SK-N-SH (cell line): ENCODE results near the gene OR51E1. TPM values are rescaled to one million over a fixed set of nuclear protein-coding genes. Genes with fewer than 3 reads are reported as not detected.

Experiments
- CTCF ChIA-PET: fragments of 300-600, 350-600 bp; formaldehyde crosslinking; extraction: SDS; loops from one replicate; lab custom pipeline; 2021; lab: Yijun Ruan, JAX
- POLR2A ChIA-PET: fragments of 350-600 bp; sonication (Branson Sonifier 250); formaldehyde crosslinking; extraction: SDS; loops from one replicate; lab custom pipeline; 2020; ENCODE audit warnings: antibody characterized with exemption, inconsistent platforms; lab: Yijun Ruan, JAX
- DNase-seq: peaks from one replicate; pipeline ENCODE4 v3.0.0; 2012
- H2AFZ ChIP-seq: fragments of 200-600 bp; sonication (generic); 2 replicates; pipeline ENCODE4 v1.8.1; 2016; ENCODE audit warnings: antibody characterized with exemption, mild to moderate bottlenecking, low read depth
- H3F3A ChIP-seq: fragments of 200-600 bp; sonication (generic); replicated peaks from 2 replicates; pipeline ENCODE3; 2016; ENCODE audit warnings: antibody characterized with exemption, mild to moderate bottlenecking; ENCODE audit not compliant: insufficient read depth
- H3K27ac ChIP-seq, 2 experiments: fragments of 200-500 bp in 1 of 2; fragments of 200-600 bp in 1 of 2; sonication (Bioruptor generic) in 1 of 2; sonication (generic), shearing (Covaris generic) in 1 of 2; 2 replicates each; pipeline versions ENCODE4 v1.5.1 to v1.6.1; 2014 to 2016; ENCODE audit warnings: low read depth in 2 of 2, inconsistent platforms in 1 of 2, low read length in 1 of 2, mild to moderate bottlenecking in 1 of 2, mixed read lengths in 1 of 2
- H3K27me3 ChIP-seq: fragments of 200-600 bp; sonication (generic), shearing (Covaris generic); 2 replicates; pipeline ENCODE4 v1.6.1; 2016; ENCODE audit warnings: mixed run types; ENCODE audit not compliant: insufficient read depth
- H3K36me3 ChIP-seq, 2 experiments: fragments of 200-500 bp in 1 of 2; fragments of 200-600 bp in 1 of 2; sonication (Bioruptor generic) in 1 of 2; sonication (generic) in 1 of 2; replicated peaks in 1 of 2; 2 replicates each; pipeline versions ENCODE3 to v1.5.1; 2014 to 2016; ENCODE audit warnings: low read length in 1 of 2, mild to moderate bottlenecking in 1 of 2; ENCODE audit not compliant: insufficient read depth in 2 of 2, control insufficient read depth in 1 of 2
- H3K4me1 ChIP-seq, 2 experiments: fragments of 200-500 bp in 1 of 2; fragments of 200-600 bp in 1 of 2; sonication (Bioruptor generic) in 1 of 2; sonication (generic), shearing (Covaris generic) in 1 of 2; 2 replicates each; pipeline versions ENCODE4 v1.5.1 to v1.6.1; 2014 to 2016; ENCODE audit warnings: low read depth in 1 of 2, low read length in 1 of 2, mixed run types in 1 of 2; ENCODE audit not compliant: insufficient read depth in 2 of 2, control insufficient read depth in 1 of 2
- H3K4me2 ChIP-seq: fragments of 200-600 bp; sonication (generic), shearing (Covaris generic); 2 replicates; pipeline ENCODE4 v1.6.1; 2017; ENCODE audit warnings: mixed run types
- H3K4me3 ChIP-seq, 2 experiments: fragments of 200-500 bp in 1 of 2; fragments of 200-600 bp in 1 of 2; sonication (Bioruptor generic) in 1 of 2; sonication (generic), shearing (Covaris generic) in 1 of 2; 2 replicates each; pipeline versions ENCODE4 v1.5.1 to v1.8.1; 2014 to 2016; ENCODE audit warnings: low read depth in 2 of 2, inconsistent platforms in 1 of 2, low read length in 1 of 2, mild to moderate bottlenecking in 1 of 2, mixed read lengths in 1 of 2, moderate library complexity in 1 of 2
- H3K79me2 ChIP-seq: fragments of 200-600 bp; sonication (generic); 2 replicates; pipeline ENCODE4 v1.8.1; 2017; ENCODE audit warnings: mild to moderate bottlenecking; ENCODE audit not compliant: insufficient read depth
- H3K9ac ChIP-seq: fragments of 200-600 bp; sonication (generic); 2 replicates; pipeline ENCODE4 v1.6.1; 2017; ENCODE audit warnings: mixed run types
- H3K9me2 ChIP-seq: fragments of 200-600 bp; sonication (generic); 2 replicates; pipeline ENCODE4 v1.6.1; 2017; ENCODE audit warnings: mixed run types
- H3K9me3 ChIP-seq: fragments of 200-600 bp; sonication (generic); 2 replicates; pipeline ENCODE4 v1.6.1; 2017; ENCODE audit warnings: mixed run types, mild to moderate bottlenecking, moderate library complexity
- H4K20me1 ChIP-seq: fragments of 200-600 bp; sonication (generic); 2 replicates; pipeline ENCODE4 v1.6.1; 2017; ENCODE audit warnings: mild to moderate bottlenecking, mixed run types; ENCODE audit not compliant: insufficient read depth
- CHD2 ChIP-seq: fragments of 150-350 bp; IDR thresholded peaks from 2 replicates; pipeline ENCODE4 v1.6.1; 2018; ENCODE audit warnings: low read length; ENCODE audit not compliant: partially characterized antibody
- ELF1 ChIP-seq: IDR thresholded peaks from 2 replicates; pipeline ENCODE4 v1.4.0; 2012
- EP300 ChIP-seq, 2 experiments: IDR thresholded peaks; 2 replicates each; pipeline versions ENCODE4 v1.4.0 to v1.6.1; 2012; ENCODE audit warnings: borderline replicate concordance in 1 of 2, low read depth in 1 of 2, low read length in 1 of 2
- FOXM1 ChIP-seq: IDR thresholded peaks from 2 replicates; pipeline ENCODE4 v1.4.0; 2012; ENCODE audit warnings: low read depth, mild to moderate bottlenecking
- GABPA ChIP-seq: IDR thresholded peaks from 2 replicates; pipeline ENCODE4 v1.4.0; 2012; ENCODE audit warnings: low read depth, mild to moderate bottlenecking
- GATA2 ChIP-seq: sonication (generic); formaldehyde crosslinking; IDR thresholded peaks from 2 replicates; pipeline ENCODE4 v1.5.0; 2020; ENCODE audit warnings: mild to moderate bottlenecking, missing genetic modification reagents
- MXI1 ChIP-seq: IDR thresholded peaks from 2 replicates; pipeline ENCODE4 v1.6.1; 2012; ENCODE audit warnings: mild to moderate bottlenecking, low read depth, low read length, improper control_type of control experiment
- NFIC ChIP-seq: IDR thresholded peaks from 2 replicates; pipeline ENCODE4 v1.4.0; 2012; ENCODE audit warnings: borderline replicate concordance
- NRF1 ChIP-seq: IDR thresholded peaks from 2 replicates; pipeline ENCODE4 v1.6.1; 2012; ENCODE audit warnings: low read depth, mild to moderate bottlenecking, low read length
- POLR2AphosphoS5 ChIP-seq: IDR thresholded peaks from 2 replicates; pipeline ENCODE4 v1.6.1; 2012; ENCODE audit warnings: low read depth, low read length
- RFX5 ChIP-seq: IDR thresholded peaks from 2 replicates; pipeline ENCODE4 v1.6.1; 2012; ENCODE audit warnings: mild to moderate bottlenecking, improper control_type of control experiment, low read length
- RXRA ChIP-seq: IDR thresholded peaks from 2 replicates; pipeline ENCODE4 v1.4.0; 2012; ENCODE audit warnings: low read depth, mild to moderate bottlenecking, borderline replicate concordance
- SIN3A ChIP-seq: IDR thresholded peaks from 2 replicates; pipeline ENCODE4 v1.6.1; 2012; ENCODE audit warnings: low read depth, mild to moderate bottlenecking, low read length, moderate library complexity, borderline replicate concordance
- SMC3 ChIP-seq: IDR thresholded peaks from 2 replicates; pipeline ENCODE4 v1.6.1; 2012; ENCODE audit warnings: low read depth, low read length, improper control_type of control experiment
- TAF1 ChIP-seq: IDR thresholded peaks from 2 replicates; pipeline ENCODE4 v1.6.1; 2012; ENCODE audit warnings: low read depth, mild to moderate bottlenecking, low read length, moderate library complexity, borderline replicate concordance
- TEAD4 ChIP-seq: IDR thresholded peaks from 2 replicates; pipeline ENCODE4 v1.4.0; 2012; ENCODE audit warnings: mild to moderate bottlenecking, borderline replicate concordance; ENCODE audit not compliant: insufficient read depth
- WGBS: methylation state at CpG from one replicate; pipeline ENCODE4 v1.1.6; 2017; ENCODE audit warnings: low lambda C conversion rate; 5-methylcytosine and 5-hydroxymethylcytosine counted together
- polyA plus RNA-seq, 3 experiments: library from polyadenylated mRNA; depleted of rRNA; stranded (reverse); fragments of >200 nt; gene quantifications; 2 replicates each; pipeline ENCODE4 v1.2.3, GENCODE V29; 2012
- TF ChIP-seq, protein P1 (sequence below): IDR thresholded peaks from 2 replicates; pipeline ENCODE4 v1.4.0; 2012; ENCODE audit warnings: low read depth
- TF ChIP-seq, protein P2 (sequence below): fragments of 150-350 bp; IDR thresholded peaks from 2 replicates; pipeline ENCODE4 v1.6.1; 2017; ENCODE audit warnings: antibody characterized with exemption, low read length, low read depth, borderline replicate concordance
- TF ChIP-seq, protein P3 (sequence below): IDR thresholded peaks from 2 replicates; pipeline ENCODE4 v1.6.1; 2012; ENCODE audit warnings: mild to moderate bottlenecking, low read depth, low read length, moderate library complexity
- TF ChIP-seq, protein P4 (sequence below): fragments of 150-350 bp; IDR thresholded peaks from 2 replicates; pipeline ENCODE4 v1.6.1; 2016; ENCODE audit warnings: mild to moderate bottlenecking, low read depth, low read length
- TF ChIP-seq, protein P5 (sequence below): IDR thresholded peaks from 2 replicates; pipeline ENCODE4 v1.4.0; 2012; ENCODE audit warnings: low read depth, borderline replicate concordance
- TF ChIP-seq, protein P6 (sequence below): IDR thresholded peaks from 2 replicates; pipeline ENCODE4; 2012

Gene OR51E1
- polyA plus RNA-seq, 1 of the 3 experiments (the other 2 are of a cell fraction) = not detected

DNA sequence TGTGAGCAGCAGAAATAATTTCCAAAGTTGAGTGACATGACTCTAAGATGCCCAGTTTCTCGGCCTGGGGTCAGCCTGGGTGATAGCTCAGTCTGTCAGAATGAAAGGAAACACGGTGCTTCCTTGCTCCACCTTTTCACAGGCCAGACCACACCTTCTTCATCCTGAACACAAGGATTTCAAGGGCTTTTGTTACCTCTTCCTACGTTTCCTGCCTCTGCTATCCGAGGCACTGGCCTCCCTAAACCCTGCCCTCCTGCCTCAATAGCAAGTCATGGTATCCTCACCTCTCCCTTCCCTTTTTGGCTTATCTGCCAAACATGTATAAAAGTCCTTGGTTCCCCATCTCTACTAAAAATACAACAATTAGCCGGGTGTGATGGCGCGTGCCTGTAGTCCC lies 1.7 kb upstream of the OR51E1 start (continued):
- TF ChIP-seq, protein P1, sequence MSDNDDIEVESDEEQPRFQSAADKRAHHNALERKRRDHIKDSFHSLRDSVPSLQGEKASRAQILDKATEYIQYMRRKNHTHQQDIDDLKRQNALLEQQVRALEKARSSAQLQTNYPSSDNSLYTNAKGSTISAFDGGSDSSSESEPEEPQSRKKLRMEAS = no peak
- TF ChIP-seq, protein P2, sequence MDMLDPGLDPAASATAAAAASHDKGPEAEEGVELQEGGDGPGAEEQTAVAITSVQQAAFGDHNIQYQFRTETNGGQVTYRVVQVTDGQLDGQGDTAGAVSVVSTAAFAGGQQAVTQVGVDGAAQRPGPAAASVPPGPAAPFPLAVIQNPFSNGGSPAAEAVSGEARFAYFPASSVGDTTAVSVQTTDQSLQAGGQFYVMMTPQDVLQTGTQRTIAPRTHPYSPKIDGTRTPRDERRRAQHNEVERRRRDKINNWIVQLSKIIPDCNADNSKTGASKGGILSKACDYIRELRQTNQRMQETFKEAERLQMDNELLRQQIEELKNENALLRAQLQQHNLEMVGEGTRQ = no peak
- TF ChIP-seq NRF1 (no peak), TAF1 (no peak), EP300 (IDR thresholded peaks at IDR 0.05; ENCODE audit: borderline replicate concordance in 1 of 2, low read depth in 1 of 2, low read length in 1 of 2) (no peak), POLR2AphosphoS5 (no peak), TEAD4 (no peak)
- TF ChIP-seq, all 33 proteins: peak for 0

DNA sequence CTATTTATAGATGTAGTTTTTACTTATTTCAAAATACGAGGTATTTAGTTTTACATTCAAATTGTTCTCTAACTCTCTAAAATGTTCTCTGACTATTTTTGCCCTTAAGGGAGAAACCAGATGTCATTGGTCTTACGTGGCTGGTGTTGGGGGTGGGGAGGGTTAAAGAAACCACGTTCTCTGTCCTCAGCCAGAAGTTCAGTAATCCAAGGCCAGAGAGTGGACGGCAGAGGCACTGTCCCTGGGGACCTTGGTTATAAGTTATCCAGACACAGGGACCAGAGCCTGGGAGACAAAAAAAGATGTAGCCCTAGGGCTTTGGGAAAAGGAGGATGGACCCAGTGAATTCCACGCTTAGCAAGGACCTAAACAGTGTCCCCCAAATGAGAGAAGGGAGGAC lies 706 bp upstream of the OR51E1 start:
- Histone ChIP-seq H3K4me3 (no peak overlapping the region), H3K36me3 (no peaks in the 10 kb centered on the region), H3K27ac (no peak overlapping the region), H3K79me2 (no peaks in the 10 kb centered on the region), H3K4me1 (peaks cover 0 to 8% of the 10 kb centered on the region in 2 experiments; a peak in 1 of 4 replicates), H3K9ac (no peak overlapping the region), H2AFZ (no peak overlapping the region), H3K27me3 (peaks cover 23% of the 10 kb centered on the region), H3K9me3 (no peaks in the 10 kb centered on the region), H3F3A (no peaks in the 10 kb centered on the region), H3K9me2 (no peaks in the 10 kb centered on the region), H4K20me1 (no peaks in the 10 kb centered on the region), H3K4me2 (no peak overlapping the region)
- POLR2A ChIA-PET = no interaction called here
- CTCF ChIA-PET = interaction anchor here (1.0 kb wide), 1 partner anchor 16 kb away, joined by 3 read pairs; no protein-coding TSS in a partner anchor
- TF ChIP-seq ELF1 (no peak), CHD2 (no peak), GATA2 (CRISPR knock-in tag) (no peak), GABPA (no peak), FOXM1 (no peak), SIN3A (no peak), MXI1 (no peak), EP300 (IDR thresholded peaks at IDR 0.05; ENCODE audit: borderline replicate concordance in 1 of 2, low read depth in 1 of 2, low read length in 1 of 2) (no peak), NFIC (no peak), RFX5 (no peak), SMC3 (no peak), RXRA (no peak)
- TF ChIP-seq, protein P3, sequence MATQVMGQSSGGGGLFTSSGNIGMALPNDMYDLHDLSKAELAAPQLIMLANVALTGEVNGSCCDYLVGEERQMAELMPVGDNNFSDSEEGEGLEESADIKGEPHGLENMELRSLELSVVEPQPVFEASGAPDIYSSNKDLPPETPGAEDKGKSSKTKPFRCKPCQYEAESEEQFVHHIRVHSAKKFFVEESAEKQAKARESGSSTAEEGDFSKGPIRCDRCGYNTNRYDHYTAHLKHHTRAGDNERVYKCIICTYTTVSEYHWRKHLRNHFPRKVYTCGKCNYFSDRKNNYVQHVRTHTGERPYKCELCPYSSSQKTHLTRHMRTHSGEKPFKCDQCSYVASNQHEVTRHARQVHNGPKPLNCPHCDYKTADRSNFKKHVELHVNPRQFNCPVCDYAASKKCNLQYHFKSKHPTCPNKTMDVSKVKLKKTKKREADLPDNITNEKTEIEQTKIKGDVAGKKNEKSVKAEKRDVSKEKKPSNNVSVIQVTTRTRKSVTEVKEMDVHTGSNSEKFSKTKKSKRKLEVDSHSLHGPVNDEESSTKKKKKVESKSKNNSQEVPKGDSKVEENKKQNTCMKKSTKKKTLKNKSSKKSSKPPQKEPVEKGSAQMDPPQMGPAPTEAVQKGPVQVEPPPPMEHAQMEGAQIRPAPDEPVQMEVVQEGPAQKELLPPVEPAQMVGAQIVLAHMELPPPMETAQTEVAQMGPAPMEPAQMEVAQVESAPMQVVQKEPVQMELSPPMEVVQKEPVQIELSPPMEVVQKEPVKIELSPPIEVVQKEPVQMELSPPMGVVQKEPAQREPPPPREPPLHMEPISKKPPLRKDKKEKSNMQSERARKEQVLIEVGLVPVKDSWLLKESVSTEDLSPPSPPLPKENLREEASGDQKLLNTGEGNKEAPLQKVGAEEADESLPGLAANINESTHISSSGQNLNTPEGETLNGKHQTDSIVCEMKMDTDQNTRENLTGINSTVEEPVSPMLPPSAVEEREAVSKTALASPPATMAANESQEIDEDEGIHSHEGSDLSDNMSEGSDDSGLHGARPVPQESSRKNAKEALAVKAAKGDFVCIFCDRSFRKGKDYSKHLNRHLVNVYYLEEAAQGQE = no peak
- TF ChIP-seq, protein P4, sequence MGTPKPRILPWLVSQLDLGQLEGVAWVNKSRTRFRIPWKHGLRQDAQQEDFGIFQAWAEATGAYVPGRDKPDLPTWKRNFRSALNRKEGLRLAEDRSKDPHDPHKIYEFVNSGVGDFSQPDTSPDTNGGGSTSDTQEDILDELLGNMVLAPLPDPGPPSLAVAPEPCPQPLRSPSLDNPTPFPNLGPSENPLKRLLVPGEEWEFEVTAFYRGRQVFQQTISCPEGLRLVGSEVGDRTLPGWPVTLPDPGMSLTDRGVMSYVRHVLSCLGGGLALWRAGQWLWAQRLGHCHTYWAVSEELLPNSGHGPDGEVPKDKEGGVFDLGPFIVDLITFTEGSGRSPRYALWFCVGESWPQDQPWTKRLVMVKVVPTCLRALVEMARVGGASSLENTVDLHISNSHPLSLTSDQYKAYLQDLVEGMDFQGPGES = no peak
- TF ChIP-seq, protein P5, sequence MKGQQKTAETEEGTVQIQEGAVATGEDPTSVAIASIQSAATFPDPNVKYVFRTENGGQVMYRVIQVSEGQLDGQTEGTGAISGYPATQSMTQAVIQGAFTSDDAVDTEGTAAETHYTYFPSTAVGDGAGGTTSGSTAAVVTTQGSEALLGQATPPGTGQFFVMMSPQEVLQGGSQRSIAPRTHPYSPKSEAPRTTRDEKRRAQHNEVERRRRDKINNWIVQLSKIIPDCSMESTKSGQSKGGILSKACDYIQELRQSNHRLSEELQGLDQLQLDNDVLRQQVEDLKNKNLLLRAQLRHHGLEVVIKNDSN = no peak
- TF ChIP-seq, protein P6, sequence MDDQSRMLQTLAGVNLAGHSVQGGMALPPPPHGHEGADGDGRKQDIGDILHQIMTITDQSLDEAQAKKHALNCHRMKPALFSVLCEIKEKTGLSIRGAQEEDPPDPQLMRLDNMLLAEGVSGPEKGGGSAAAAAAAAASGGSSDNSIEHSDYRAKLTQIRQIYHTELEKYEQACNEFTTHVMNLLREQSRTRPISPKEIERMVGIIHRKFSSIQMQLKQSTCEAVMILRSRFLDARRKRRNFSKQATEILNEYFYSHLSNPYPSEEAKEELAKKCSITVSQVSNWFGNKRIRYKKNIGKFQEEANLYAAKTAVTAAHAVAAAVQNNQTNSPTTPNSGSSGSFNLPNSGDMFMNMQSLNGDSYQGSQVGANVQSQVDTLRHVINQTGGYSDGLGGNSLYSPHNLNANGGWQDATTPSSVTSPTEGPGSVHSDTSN = no peak
- 0% methylated on average over 5 of the region's 5 CpGs for WGBS
- DNase-seq = no peak
